Common myeloid progenitor, CD34-positive (primary cell): ENCODE results near the gene ACTA2.

Experiments
- CTCF ChIA-PET: fragments of 350-600 bp; sonication (Branson Sonifier 250); formaldehyde crosslinking; loops from one replicate; lab custom pipeline; 2021; ENCODE audit warnings: antibody characterized with exemption; lab: Charles Lee
- POLR2A ChIA-PET: fragments of 350-600 bp; sonication (Branson Sonifier 250); formaldehyde crosslinking; loops from one replicate; lab custom pipeline; 2021; ENCODE audit warnings: antibody characterized with exemption; lab: Charles Lee
- DNase-seq, 3 donors: peaks; one replicate each; pipeline versions ENCODE4 v3.0.0 to v3.0.0-alpha.2; 2013
- H3K27ac ChIP-seq, 2 experiments: 1 replicate in 1 of 2; 2 replicates in 1 of 2; pipeline ENCODE4 v1.7.0; 2013; ENCODE audit warnings: inconsistent platforms in 2 of 2, low read length in 2 of 2, mild to moderate bottlenecking in 2 of 2, low read depth in 1 of 2, moderate library complexity in 1 of 2; ENCODE audit not compliant: severe bottlenecking in 2 of 2, insufficient read depth in 1 of 2, poor library complexity in 1 of 2
- H3K27me3 ChIP-seq, 5 experiments: replicated peaks in 2 of 5; 1 replicate in 3 of 5; 2 replicates in 2 of 5; pipeline versions ENCODE4 v1.6.1 to v1.7.0; 2013; ENCODE audit warnings: low read length in 4 of 5, mild to moderate bottlenecking in 2 of 5, moderate library complexity in 2 of 5, inconsistent platforms in 1 of 5; ENCODE audit not compliant: insufficient read depth in 5 of 5, control insufficient read depth in 4 of 5
- H3K36me3 ChIP-seq, 4 experiments: 1 replicate in 2 of 4; 2 replicates in 2 of 4; pipeline versions ENCODE4 v1.6.1 to v1.7.0; 2013; ENCODE audit warnings: low read length in 3 of 4, control low read depth in 1 of 4, mild to moderate bottlenecking in 1 of 4; ENCODE audit not compliant: control insufficient read depth in 4 of 4, insufficient read depth in 4 of 4
- H3K4me1 ChIP-seq, 4 experiments: 1 replicate in 3 of 4; 2 replicates in 1 of 4; pipeline versions ENCODE4 v1.6.1 to v1.7.1; 2013; ENCODE audit warnings: low read length in 3 of 4, mild to moderate bottlenecking in 3 of 4, control low read depth in 1 of 4, inconsistent platforms in 1 of 4, moderate library complexity in 1 of 4; ENCODE audit not compliant: control insufficient read depth in 4 of 4, insufficient read depth in 4 of 4; ENCODE audit errors: control extremely low read depth in 1 of 4
- H3K4me3 ChIP-seq, 7 experiments: 1 replicate in 4 of 7; 2 replicates in 3 of 7; pipeline versions ENCODE4 v1.5.1 to v1.7.0; 2013; ENCODE audit warnings: mild to moderate bottlenecking in 7 of 7, low read length in 6 of 7, moderate library complexity in 6 of 7, inconsistent platforms in 2 of 7, low read depth in 2 of 7, control low read depth in 1 of 7; ENCODE audit not compliant: insufficient read depth in 4 of 7, control insufficient read depth in 1 of 7; ENCODE audit errors: extremely low read depth in 1 of 7
- H3K9me3 ChIP-seq, 5 experiments: 1 replicate in 4 of 5; 2 replicates in 1 of 5; pipeline versions ENCODE4 v1.6.1 to v1.7.1; 2013; ENCODE audit warnings: low read length in 4 of 5, mild to moderate bottlenecking in 2 of 5, inconsistent platforms in 1 of 5, low read depth in 1 of 5, moderate library complexity in 1 of 5; ENCODE audit not compliant: control insufficient read depth in 4 of 5, insufficient read depth in 2 of 5; ENCODE audit errors: control extremely low read depth in 1 of 5
- WGBS: methylation state at CpG from one replicate; pipeline ENCODE4 v1.1.5; 2013; ENCODE audit not compliant: insufficient coverage; 5-methylcytosine and 5-hydroxymethylcytosine counted together

ACTA2 gene

GRCh38 chr10:88994019-88994418 is 41.4 kb upstream of the ACTA2 start:
- peak in 1 of 3 donors; percentile 39 for DNase-seq
- Histone ChIP-seq H3K27ac (no peak overlapping the region), H3K4me3 (no peak overlapping the region), H3K4me1 (peaks cover 18 to 42% (median 31%) of the 10 kb centered on the region in 4 experiments), H3K27me3 (no peaks in the 10 kb centered on the region), H3K9me3 (no peaks in the 10 kb centered on the region), H3K36me3 (no peaks in the 10 kb centered on the region)
- ChIA-PET CTCF (interaction anchor here (1.0 to 3.1 kb wide), 8 partner anchors 9 to 223 kb away, joined by 3 to 8 read pairs (median 4); no protein-coding TSS in a partner anchor), POLR2A (no interaction called here)
- WGBS = no CpG with 5 or more reads among the region's 1 CpG

- POLR2A ChIA-PET = no interaction called here
- no peak overlapping the region for H3K27ac ChIP-seq
- peaks cover 19 to 48% (median 33%) of the 10 kb centered on the region in 4 experiments for H3K4me1 ChIP-seq
- DNase-seq = no peak
- no peaks in the 10 kb centered on the region for H3K9me3 ChIP-seq
- no peak overlapping the region for H3K4me3 ChIP-seq
- 100% methylated on average over 2 of the region's 3 CpGs for WGBS
- CTCF ChIA-PET = interaction anchor here (0.6 to 5.7 kb wide), 9 partner anchors 10 to 224 kb away, joined by 3 to 17 read pairs (median 3); no protein-coding TSS in a partner anchor
- no peaks in the 10 kb centered on the region for H3K36me3 ChIP-seq
- no peaks in the 10 kb centered on the region for H3K27me3 ChIP-seq
These were observed 40.5 kb upstream of the ACTA2 start for GRCh38 chr10:88992921-88993524.

- WGBS = 21% methylated on average over 4 of the region's 6 CpGs
- ChIA-PET CTCF (interaction anchor here (2.0 to 5.8 kb wide), 4 partner anchors 16 to 58 kb away, joined by 6 to 58 read pairs (median 12); no protein-coding TSS in a partner anchor), POLR2A (interaction anchor here (0.6 kb wide), 1 partner anchor 11 kb away, joined by 3 read pairs; no protein-coding TSS in a partner anchor)
These were observed 39.3 kb upstream of the ACTA2 start for GRCh38 chr10:88991899-88992320.

DNA sequence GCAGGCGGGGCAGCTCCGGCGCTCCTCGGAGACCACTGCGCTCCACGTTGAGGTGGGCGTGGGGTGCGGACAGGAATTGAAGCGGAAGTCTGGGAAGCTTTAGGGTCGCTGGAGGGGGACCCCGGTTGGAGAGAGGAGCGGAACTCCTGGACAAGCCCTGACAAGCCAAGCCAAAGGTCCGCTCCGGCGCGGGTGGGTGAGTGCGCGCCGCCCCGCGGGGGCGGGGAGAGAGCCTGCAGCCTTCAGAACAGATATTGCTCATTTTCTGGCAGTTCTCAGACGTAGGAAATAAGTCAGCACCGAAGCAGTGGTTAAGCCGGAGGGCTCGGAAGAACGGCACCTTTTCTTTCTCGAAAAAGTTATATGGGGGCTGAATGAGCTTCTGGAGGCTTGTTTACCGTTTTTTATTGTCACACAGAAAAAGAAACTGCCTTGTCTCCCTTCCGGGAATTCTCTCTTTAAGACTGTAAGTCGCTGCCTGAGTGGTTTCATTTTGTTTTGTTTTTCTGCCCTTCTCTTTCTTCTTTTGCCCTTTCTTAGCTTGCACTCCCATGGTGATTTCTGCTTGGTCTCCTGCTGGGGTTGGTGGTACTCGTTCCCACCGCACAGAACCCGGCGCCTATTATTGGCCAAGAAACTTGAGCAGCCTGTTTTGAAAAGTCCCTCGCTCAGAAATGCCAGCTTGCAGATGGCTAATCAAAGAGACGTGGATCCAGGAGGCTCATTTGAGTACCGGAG is 38.8 kb upstream of the ACTA2 start:
- ChIA-PET CTCF (interaction anchor here (1.2 to 5.8 kb wide), 11 partner anchors 9 to 217 kb away, joined by 3 to 58 read pairs (median 6); no protein-coding TSS in a partner anchor), POLR2A (interaction anchor here (0.6 kb wide), 1 partner anchor 12 kb away, joined by 3 read pairs; no protein-coding TSS in a partner anchor)
- no peaks in the 10 kb centered on the region for H3K27me3 ChIP-seq
- peak overlapping the region; percentile 75 to 98 (median 94) for H3K4me3 ChIP-seq
- H3K27ac ChIP-seq = peak overlapping the region; percentile 48 to 88
- WGBS = under 1% methylated on average over 38 of the region's 38 CpGs
- DNase-seq = peak; percentile 45 to 82 (median 75)
- no peaks in the 10 kb centered on the region for H3K36me3 ChIP-seq
- H3K4me1 ChIP-seq = peaks cover 17 to 55% (median 36%) of the 10 kb centered on the region in 4 experiments
- no peaks in the 10 kb centered on the region for H3K9me3 ChIP-seq

More at GRCh38 chr10:88991899-88992320, 39.3 kb upstream of the ACTA2 start:
- H3K27me3 ChIP-seq = no peaks in the 10 kb centered on the region
- peaks cover 19 to 55% (median 39%) of the 10 kb centered on the region in 4 experiments for H3K4me1 ChIP-seq
- no peaks in the 10 kb centered on the region for H3K36me3 ChIP-seq
- H3K9me3 ChIP-seq = no peaks in the 10 kb centered on the region
- H3K27ac ChIP-seq = peak overlapping the region; percentile 48 to 88
- peak overlapping the region; percentile 75 to 98 (median 94) for H3K4me3 ChIP-seq
- DNase-seq = no peak

DNA sequence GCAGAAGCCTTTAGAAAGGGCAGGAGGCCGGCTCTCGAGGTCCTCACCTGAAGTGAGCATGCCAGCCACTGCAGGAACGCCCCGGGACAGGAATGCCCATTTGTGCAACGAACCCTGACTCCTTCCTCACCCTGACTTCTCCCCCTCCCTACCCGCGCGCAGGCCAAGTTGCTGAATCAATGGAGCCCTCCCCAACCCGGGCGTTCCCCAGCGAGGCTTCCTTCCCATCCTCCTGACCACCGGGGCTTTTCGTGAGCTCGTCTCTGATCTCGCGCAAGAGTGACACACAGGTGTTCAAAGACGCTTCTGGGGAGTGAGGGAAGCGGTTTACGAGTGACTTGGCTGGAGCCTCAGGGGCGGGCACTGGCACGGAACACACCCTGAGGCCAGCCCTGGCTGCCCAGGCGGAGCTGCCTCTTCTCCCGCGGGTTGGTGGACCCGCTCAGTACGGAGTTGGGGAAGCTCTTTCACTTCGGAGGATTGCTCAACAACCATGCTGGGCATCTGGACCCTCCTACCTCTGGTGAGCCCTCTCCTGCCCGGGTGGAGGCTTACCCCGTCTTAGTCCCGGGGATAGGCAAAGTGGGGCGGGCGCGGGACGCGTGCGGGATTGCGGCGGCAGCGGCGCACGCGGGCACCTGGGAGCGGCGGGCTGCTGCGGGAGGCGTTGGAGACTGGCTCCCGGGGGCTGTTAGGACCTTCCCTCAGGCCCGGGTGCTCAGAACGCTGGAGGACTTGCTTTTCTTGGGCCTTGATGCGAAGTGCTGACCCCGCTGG is 38.0 kb upstream of the ACTA2 start, which contains the start of gene FAS:
TSS of gene FAS (plus strand) at position 415 of the 777 bp plus-strand sequence. CDS start at position 494, 79 bp downstream.
- H3K4me1 ChIP-seq = peaks cover 16 to 55% (median 36%) of the 10 kb centered on the region in 4 experiments
- ChIA-PET POLR2A (interaction anchor here (0.6 kb wide), 1 partner anchor 627 kb away, joined by 3 read pairs; no protein-coding TSS in a partner anchor), CTCF (interaction anchor here (0.7 to 5.8 kb wide), 17 partner anchors 8 to 225 kb away, joined by 3 to 58 read pairs (median 4); no protein-coding TSS in a partner anchor)

DNA sequence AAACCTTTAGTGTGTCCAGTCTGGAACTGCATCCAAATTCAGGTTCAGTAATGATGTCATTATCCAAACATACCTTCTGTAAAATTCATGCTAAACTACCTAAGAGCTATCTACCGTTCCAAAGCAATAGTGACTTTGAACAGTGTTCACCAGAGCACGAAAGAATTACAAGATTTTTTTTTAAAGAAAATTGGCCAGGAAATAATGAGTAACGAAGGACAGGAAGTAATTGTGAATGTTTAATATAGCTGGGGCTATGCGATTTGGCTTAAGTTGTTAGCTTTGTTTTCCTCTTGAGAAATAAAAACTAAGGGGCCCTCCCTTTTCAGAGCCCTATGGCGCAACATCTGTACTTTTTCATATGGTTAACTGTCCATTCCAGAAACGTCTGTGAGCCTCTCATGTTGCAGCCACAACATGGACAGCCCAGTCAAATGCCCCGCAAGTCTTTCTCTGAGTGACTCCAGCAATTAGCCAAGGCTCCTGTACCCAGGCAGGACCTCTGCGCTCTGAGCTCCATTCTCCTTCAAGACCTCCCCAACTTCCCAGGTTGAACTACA is 37.3 kb upstream of the ACTA2 start:
- H3K27me3 ChIP-seq = no peaks in the 10 kb centered on the region
- no peaks in the 10 kb centered on the region for H3K36me3 ChIP-seq
- 15% methylated on average over 7 of the region's 8 CpGs for WGBS
- no peaks in the 10 kb centered on the region for H3K9me3 ChIP-seq
- ChIA-PET CTCF (interaction anchor here (0.7 to 5.8 kb wide), 15 partner anchors 8 to 226 kb away, joined by 3 to 58 read pairs (median 4); no protein-coding TSS in a partner anchor), POLR2A (interaction anchor here (0.6 to 0.7 kb wide), 3 partner anchors 25 to 628 kb away, joined by 3 to 4 read pairs (median 3); no protein-coding TSS in a partner anchor)
- H3K4me1 ChIP-seq = peaks cover 16 to 55% (median 36%) of the 10 kb centered on the region in 4 experiments
- DNase-seq = peak; percentile 51 to 77 (median 76)
- H3K27ac ChIP-seq = peak overlapping the region in 1 of 2 experiments; percentile 88
- H3K4me3 ChIP-seq = peak overlapping the region; percentile 75 to 98 (median 94)

More for the DNA sequence above, 38.0 kb upstream of the ACTA2 start, which contains the start of gene FAS:
- WGBS = 0% methylated on average over 39 of the region's 51 CpGs
- H3K27me3 ChIP-seq = no peaks in the 10 kb centered on the region
- peak within 1 kb of the TSS; percentile 48 to 88 for H3K27ac ChIP-seq
- peak within 1 kb of the TSS; percentile 75 to 98 (median 94) for H3K4me3 ChIP-seq
- H3K36me3 ChIP-seq = no peaks in the 10 kb centered on the region
- peak; percentile 48 to 75 (median 74) for DNase-seq
- no peaks in the 10 kb centered on the region for H3K9me3 ChIP-seq
